NCI-H1436 (cell line): ENCODE results near the gene NSD1.
"Not testable (repeated sequence)": the region's sequence is repeated elsewhere in the genome, so short reads cannot be mapped to it uniquely, and the experiment has no call there.

Source experiments
- DNase-seq: peaks from one replicate; lab custom pipeline; 2025; lab: John Stamatoyannopoulos, UW

The NSD1 gene

GRCh38 chr5:177330991-177331842 is 197.6 kb downstream of the NSD1 start:
- no peak for DNase-seq

GRCh38 chr5:177332031-177332895 is 198.7 kb downstream of the NSD1 start:
- DNase-seq: no peak

GRCh38 chr5:177332896-177333260 is 199.3 kb downstream of the NSD1 start:
- no peak for DNase-seq

GRCh38 chr5:177333420-177334154 is 200.0 kb downstream of the NSD1 start:
- no peak for DNase-seq

- no peak for DNase-seq
Observed at GRCh38 chr5:177334155-177334551, 200.6 kb downstream of the NSD1 start.

GRCh38 chr5:177334781-177335700 is 201.5 kb downstream of the NSD1 start:
- no peak for DNase-seq

- no peak for DNase-seq
Observed at GRCh38 chr5:177335701-177336065, 202.1 kb downstream of the NSD1 start.

GRCh38 chr5:177336112-177336511 is 202.5 kb downstream of the NSD1 start:
- DNase-seq: no peak

- DNase-seq: no peak
Observed at GRCh38 chr5:177336603-177337494, 203.3 kb downstream of the NSD1 start.

GRCh38 chr5:177338251-177339106 is 204.9 kb downstream of the NSD1 start:
- DNase-seq: no peak

- no peak for DNase-seq
Observed at GRCh38 chr5:177339107-177339638, 205.6 kb downstream of the NSD1 start.

GRCh38 chr5:177343000-177343399 is 209.4 kb downstream of the NSD1 start:
- not testable (repeated sequence) for DNase-seq

GRCh38 chr5:177343777-177344176 is 210.2 kb downstream of the NSD1 start:
- DNase-seq: no peak

- no peak for DNase-seq
Observed at GRCh38 chr5:177344891-177345290, 211.3 kb downstream of the NSD1 start.

GRCh38 chr5:177346820-177347219 is 213.2 kb downstream of the NSD1 start:
- no peak for DNase-seq

- no peak for DNase-seq
Observed at GRCh38 chr5:177347699-177348098, 214.1 kb downstream of the NSD1 start.

- no peak for DNase-seq
Observed at GRCh38 chr5:177349362-177349647, 215.7 kb downstream of the NSD1 start.

GRCh38 chr5:177349762-177350161 is 216.2 kb downstream of the NSD1 start:
- no peak for DNase-seq
